GM12878 (cell line): ENCODE results near the gene DAPK3. TPM values are rescaled to one million over a fixed set of nuclear protein-coding genes. Genes with fewer than 3 reads are reported as not detected.

Source experiments
- ATF7 ChIP-seq: fragments of 450-650 bp; IDR thresholded peaks from 2 replicates; pipeline ENCODE4 v1.6.1; 2016; ENCODE audit warnings: low read depth, mild to moderate bottlenecking
- CEBPZ ChIP-seq: fragments of 150-350 bp; IDR thresholded peaks from 2 replicates; pipeline ENCODE4 v1.6.1; 2016; ENCODE audit warnings: low read depth, low read length
- HCFC1 ChIP-seq: fragments of 150-350 bp; IDR thresholded peaks from 2 replicates; pipeline ENCODE4 v1.6.1; 2014; ENCODE audit warnings: low read length
- RELB ChIP-seq: fragments of 450-650 bp; IDR thresholded peaks from 2 replicates; pipeline ENCODE4 v1.6.1; 2017; ENCODE audit warnings: low read depth, mild to moderate bottlenecking, moderate library complexity
- TCF12 ChIP-seq: IDR thresholded peaks from 2 replicates; pipeline ENCODE4 v1.6.1; 2011; ENCODE audit warnings: low read depth, mild to moderate bottlenecking, low read length
- polyA plus RNA-seq, 11 experiments: library from polyadenylated mRNA; depleted of rRNA in 4 of 11; unstranded in 6 of 11; stranded (reverse) in 5 of 11; fragments of >200 nt; fragmentation: Nextera tagmentation in 4 of 11; fragmentation: Illumina TruSeq in 1 of 11; extraction: Ambion mirVana in 4 of 11; extraction: Trizol in 1 of 11; gene quantifications; 1 replicate in 1 of 11; 2 replicates in 10 of 11; pipeline versions ENCODE4 v1.2.1 to v1.2.3, GENCODE V29; 2011 to 2016; ENCODE audit warnings: inconsistent platforms in 2 of 11, missing spikeins in 2 of 11, low read depth in 1 of 11
- total RNA-seq, 4 experiments: library from RNA; depleted of rRNA in 3 of 4; stranded (reverse); fragments of >200 nt in 3 of 4; fragmentation: Illumina TruSeq in 1 of 4; extraction: Trizol in 1 of 4; gene quantifications; 2 replicates each; pipeline versions ENCODE4 v1.2.1 to v1.2.3, GENCODE V29; 2013 to 2021

Gene DAPK3
- total and polyA plus RNA-seq, 10 of the 15 experiments (the other 5 are each of a cell fraction or from before 2014, with no cell fraction given), result 0.13 to 46.4 (median 24.8) TPM

DNA sequence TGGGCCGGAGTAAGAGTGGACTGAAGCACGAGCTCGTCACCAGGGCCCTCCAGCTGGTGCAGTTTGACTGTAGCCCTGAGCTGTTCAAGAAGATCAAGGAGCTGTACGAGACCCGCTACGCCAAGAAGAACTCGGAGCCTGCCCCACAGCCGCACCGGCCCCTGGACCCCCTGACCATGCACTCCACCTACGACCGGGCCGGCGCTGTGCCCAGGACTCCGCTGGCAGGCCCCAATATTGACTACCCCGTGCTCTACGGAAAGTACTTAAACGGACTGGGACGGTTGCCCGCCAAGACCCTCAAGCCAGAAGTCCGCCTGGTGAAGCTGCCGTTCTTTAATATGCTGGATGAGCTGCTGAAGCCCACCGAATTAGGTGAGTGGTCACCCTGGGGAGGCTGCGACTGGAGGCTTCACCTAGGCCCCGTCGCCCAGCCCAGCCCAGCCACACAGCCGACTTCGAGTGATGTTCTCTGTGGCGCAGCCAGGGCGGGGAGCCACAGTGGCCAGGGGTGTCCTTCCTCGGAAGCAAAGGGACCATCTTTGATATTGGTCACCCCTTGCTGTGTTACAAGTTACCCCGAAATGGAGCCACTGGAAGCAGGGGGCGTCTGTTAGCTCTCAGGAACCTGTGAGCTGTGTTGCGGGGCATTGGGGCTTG lies 42.2 kb upstream of the DAPK3 start (continued):
- TF ChIP-seq CEBPZ (no peak), RELB (no peak), ATF7 (no peak), HCFC1 (no peak), TCF12 (no peak)
